ENCODE measurements around the gene PDCD11. TPM values are rescaled to one million over a fixed set of nuclear protein-coding genes. Genes with fewer than 3 reads are reported as not detected.
A peak's percentile ranks its signal among the peaks of the same experiment; 100 is the strongest.

PDCD11 gene
- total RNA-seq, 4 donors from 2014 or later = 26.4 to 38.3 (median 29.3) TPM

DNA sequence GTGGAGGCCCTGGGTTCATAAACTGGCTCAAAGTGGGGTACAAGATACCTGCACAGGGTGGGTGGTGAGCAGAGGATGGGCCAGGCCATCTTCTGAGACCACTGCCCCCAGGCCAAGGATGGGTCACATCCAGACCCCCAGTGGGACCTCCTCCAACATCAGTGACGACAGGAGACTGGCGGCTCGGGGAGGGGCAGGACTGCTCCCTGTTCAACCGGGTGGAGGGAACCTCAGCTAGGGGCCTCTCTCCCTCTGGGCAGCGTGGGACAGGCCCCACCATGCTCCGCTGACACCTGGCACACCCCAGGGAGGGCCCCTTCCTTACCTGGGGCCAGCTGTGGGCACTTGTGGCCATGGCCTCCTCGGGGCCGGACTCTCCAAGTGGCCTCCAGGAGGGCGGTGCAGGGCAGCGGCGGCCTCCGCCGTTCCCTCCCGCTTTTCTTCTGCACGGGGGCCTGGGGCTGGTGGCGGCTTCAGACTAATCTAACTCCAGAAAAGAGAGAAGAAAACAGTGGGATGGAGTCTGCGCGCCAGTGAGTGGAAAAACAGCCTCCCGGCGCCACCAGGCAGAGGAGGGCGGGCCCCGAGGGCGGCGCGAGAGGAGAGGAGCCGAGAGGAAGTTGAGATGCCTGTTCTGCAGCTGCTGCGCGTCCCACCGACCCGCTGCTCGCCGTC is 55.5 kb downstream of the PDCD11 start, which contains the start of gene CALHM2:
CALHM2 (minus strand) TSS at position 540 of the 675 bp plus-strand sequence. CDS start 2,429 bp downstream, outside the sequence.
- WGBS = 1% methylated on average over 26 of the region's 32 CpGs
- H3K4me3 ChIP-seq = peak within 1 kb of the TSS; percentile 58
- no peaks in the 10 kb centered on the region for H3K9me3 ChIP-seq
- no peak for TF ChIP-seq EP300 (IDR thresholded peaks at IDR 0.05)
- TF ChIP-seq, protein P1, sequence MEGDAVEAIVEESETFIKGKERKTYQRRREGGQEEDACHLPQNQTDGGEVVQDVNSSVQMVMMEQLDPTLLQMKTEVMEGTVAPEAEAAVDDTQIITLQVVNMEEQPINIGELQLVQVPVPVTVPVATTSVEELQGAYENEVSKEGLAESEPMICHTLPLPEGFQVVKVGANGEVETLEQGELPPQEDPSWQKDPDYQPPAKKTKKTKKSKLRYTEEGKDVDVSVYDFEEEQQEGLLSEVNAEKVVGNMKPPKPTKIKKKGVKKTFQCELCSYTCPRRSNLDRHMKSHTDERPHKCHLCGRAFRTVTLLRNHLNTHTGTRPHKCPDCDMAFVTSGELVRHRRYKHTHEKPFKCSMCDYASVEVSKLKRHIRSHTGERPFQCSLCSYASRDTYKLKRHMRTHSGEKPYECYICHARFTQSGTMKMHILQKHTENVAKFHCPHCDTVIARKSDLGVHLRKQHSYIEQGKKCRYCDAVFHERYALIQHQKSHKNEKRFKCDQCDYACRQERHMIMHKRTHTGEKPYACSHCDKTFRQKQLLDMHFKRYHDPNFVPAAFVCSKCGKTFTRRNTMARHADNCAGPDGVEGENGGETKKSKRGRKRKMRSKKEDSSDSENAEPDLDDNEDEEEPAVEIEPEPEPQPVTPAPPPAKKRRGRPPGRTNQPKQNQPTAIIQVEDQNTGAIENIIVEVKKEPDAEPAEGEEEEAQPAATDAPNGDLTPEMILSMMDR (IDR thresholded peaks at IDR 0.05) = no peak
- TF ChIP-seq POLR2A (IDR thresholded peaks at IDR 0.05) = no peak
- no peak for TF ChIP-seq POLR2AphosphoS5 (IDR thresholded peaks at IDR 0.05)
- H3K27ac ChIP-seq = peak within 1 kb of the TSS; percentile 87
- peaks cover 17% of the 10 kb centered on the region for H3K36me3 ChIP-seq
- no peaks in the 10 kb centered on the region for H3K27me3 ChIP-seq
- H3K4me1 ChIP-seq = peaks cover 60% of the 10 kb centered on the region
- peak; percentile 82 to 87 for DNase-seq (ENCODE audit: low spot score in 2 of 2)

DNA sequence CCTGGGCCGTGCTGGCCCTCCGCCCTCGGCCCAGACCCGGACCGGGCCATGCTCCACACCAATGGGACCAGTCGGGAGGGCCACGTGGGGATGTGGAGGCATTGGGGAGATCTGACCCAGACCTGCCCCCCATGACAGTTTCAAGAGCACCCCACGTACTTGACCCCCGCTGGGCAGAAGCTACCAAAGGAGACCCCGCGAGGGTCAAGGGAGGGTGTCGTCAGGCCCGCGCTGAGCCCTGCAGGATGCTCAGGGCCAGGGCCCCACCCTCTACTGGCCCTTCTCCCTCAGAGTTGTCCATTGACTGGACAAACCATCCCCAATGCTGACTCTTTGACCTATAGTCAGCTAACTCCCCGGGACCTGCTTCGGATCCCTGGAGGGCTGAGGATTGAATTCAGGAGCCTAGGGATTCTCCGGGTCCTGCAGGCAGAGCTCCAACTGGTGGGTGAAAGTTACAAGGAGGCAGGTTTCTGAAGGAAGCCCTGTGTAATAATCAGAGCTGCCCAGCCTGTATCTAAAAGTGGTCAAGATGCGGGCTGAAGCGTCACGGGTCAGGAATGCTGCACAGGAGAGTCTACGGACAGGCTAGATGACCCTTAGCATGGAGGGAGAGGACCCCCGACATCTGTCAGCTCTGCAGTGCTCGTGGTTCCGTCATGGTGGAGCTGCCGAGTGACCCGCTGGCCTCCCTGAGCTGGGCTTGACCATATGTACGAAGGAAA is 56.2 kb downstream of the PDCD11 start:
- Histone ChIP-seq H3K9me3 (no peaks in the 10 kb centered on the region), H3K27ac (peak overlapping the region; percentile 87), H3K27me3 (no peaks in the 10 kb centered on the region), H3K36me3 (peaks cover 10% of the 10 kb centered on the region), H3K4me3 (peak overlapping the region; percentile 58), H3K4me1 (peaks cover 53% of the 10 kb centered on the region)
- WGBS = 52% methylated on average over 15 of the region's 27 CpGs
- DNase-seq (ENCODE audit: low spot score in 2 of 2) = no peak
- TF ChIP-seq, protein P1 (IDR thresholded peaks at IDR 0.05) = no peak
- TF ChIP-seq POLR2AphosphoS5 (IDR thresholded peaks at IDR 0.05) (no peak), POLR2A (IDR thresholded peaks at IDR 0.05) (no peak), EP300 (IDR thresholded peaks at IDR 0.05) (no peak)

DNA sequence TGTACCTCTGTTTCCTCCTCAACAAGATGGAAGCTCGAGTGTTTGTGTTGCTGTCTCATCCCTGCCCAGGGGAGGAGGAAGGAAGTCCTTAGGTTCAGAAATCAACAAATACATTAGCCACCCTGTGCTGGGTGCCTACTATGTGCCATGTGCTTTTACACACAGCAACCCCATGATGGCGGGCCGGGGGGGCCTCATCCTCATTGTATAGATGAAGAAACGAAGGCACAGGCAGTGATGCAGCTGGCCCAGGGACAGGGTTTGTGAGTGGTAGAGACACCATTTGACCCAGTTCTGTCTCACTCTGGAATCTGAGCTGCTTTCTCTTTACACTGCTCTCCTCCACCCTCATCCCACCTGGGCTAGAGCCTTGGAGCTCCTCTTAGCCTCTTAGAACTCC is 57.6 kb downstream of the PDCD11 start:
- Histone ChIP-seq H3K9me3 (no peaks in the 10 kb centered on the region), H3K27ac (no peak overlapping the region), H3K27me3 (no peaks in the 10 kb centered on the region), H3K36me3 (peaks cover 5% of the 10 kb centered on the region), H3K4me3 (no peak overlapping the region), H3K4me1 (peaks cover 40% of the 10 kb centered on the region)
- WGBS = 86% methylated on average over 4 of the region's 4 CpGs
- no peak for DNase-seq (ENCODE audit: low spot score in 2 of 2)
- TF ChIP-seq, protein P1 (IDR thresholded peaks at IDR 0.05) = no peak
- TF ChIP-seq EP300 (IDR thresholded peaks at IDR 0.05) = no peak
- TF ChIP-seq POLR2A (IDR thresholded peaks at IDR 0.05) = no peak
- TF ChIP-seq POLR2AphosphoS5 (IDR thresholded peaks at IDR 0.05) = no peak

DNA sequence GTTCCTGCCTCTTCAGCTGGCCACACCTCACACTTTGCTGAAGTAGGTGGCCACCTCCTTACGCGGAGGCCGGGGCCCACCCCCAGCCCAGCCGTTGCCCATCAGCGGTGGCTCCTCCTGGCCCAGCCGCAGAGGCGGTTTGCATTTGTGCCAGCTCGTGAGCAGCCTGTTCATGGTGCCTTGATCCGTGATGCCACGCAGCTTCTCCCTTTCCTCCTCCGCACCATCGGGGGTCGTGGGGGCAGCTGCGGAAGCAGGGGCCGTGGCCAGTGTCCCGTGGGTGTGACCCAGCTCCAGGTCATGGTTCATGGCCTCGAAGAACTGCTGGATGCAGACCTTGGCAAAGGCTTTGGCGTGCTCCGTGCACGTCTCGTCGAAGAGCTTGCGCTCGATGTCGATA is 58.8 kb downstream of the PDCD11 start:
- Histone ChIP-seq H3K36me3 (no peaks in the 10 kb centered on the region), H3K27me3 (no peaks in the 10 kb centered on the region), H3K4me3 (no peak overlapping the region), H3K4me1 (peaks cover 28% of the 10 kb centered on the region), H3K9me3 (no peaks in the 10 kb centered on the region), H3K27ac (no peak overlapping the region)
- 85% methylated on average over 25 of the region's 25 CpGs for WGBS
- DNase-seq (ENCODE audit: low spot score in 2 of 2) = no peak
- TF ChIP-seq POLR2AphosphoS5 (IDR thresholded peaks at IDR 0.05) (no peak), POLR2A (IDR thresholded peaks at IDR 0.05) (no peak), EP300 (IDR thresholded peaks at IDR 0.05) (no peak)
- TF ChIP-seq, protein P1 (IDR thresholded peaks at IDR 0.05) = no peak

DNA sequence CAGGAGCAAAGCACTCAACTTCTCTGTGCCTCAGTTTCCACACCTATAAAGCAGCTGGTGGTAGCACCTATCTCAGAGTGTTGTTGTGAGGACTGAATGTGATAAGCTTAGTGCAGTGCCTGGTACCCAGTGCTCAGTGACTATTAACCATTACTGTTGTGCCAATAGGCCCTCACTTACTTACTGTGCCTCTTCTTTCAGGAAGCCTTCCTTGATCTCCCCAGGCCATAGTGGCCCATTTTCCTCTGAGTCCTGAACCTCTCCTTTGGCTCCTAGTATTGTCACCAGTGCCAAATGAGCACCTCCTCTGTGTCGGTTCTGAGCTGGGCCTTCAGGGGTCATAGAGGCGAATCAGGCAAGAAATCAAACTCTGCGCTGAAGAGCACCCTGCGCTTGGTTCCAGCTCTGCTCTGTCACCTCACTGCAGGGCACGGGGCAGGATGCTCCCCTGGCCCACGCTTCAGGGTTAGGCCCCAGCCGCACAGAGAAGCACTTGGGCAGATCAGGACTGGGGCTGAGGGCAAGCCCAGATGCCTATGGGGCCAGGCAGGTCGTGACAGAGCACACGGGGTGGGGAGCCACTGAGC is 59.7 kb downstream of the PDCD11 start:
- Histone ChIP-seq H3K9me3 (no peaks in the 10 kb centered on the region), H3K27me3 (no peaks in the 10 kb centered on the region), H3K4me3 (no peak overlapping the region), H3K27ac (no peak overlapping the region), H3K4me1 (peaks cover 18% of the 10 kb centered on the region), H3K36me3 (no peaks in the 10 kb centered on the region)
- no peak for DNase-seq (ENCODE audit: low spot score in 2 of 2)
- 59% methylated on average over 8 of the region's 9 CpGs for WGBS
- TF ChIP-seq POLR2A (IDR thresholded peaks at IDR 0.05) (no peak), EP300 (IDR thresholded peaks at IDR 0.05) (no peak), POLR2AphosphoS5 (IDR thresholded peaks at IDR 0.05) (no peak)
- TF ChIP-seq, protein P1 (IDR thresholded peaks at IDR 0.05) = no peak

Data from suprapubic skin (tissue), 4 donors.